22Rv1 (cell line): Measurements from ENCODE around the gene XAGE3.

ENCODE experiments used
- ZFX ChIP-seq: fragments of 450-650 bp; IDR thresholded peaks from 2 replicates; pipeline ENCODE4 v1.6.1; 2017; ENCODE audit warnings: antibody characterized with exemption, borderline replicate concordance
- TF ChIP-seq, protein P1 (sequence below): fragments of 450-650 bp; IDR thresholded peaks from 2 replicates; pipeline ENCODE4 v1.5.1; 2017; ENCODE audit warnings: mild to moderate bottlenecking

DNA sequence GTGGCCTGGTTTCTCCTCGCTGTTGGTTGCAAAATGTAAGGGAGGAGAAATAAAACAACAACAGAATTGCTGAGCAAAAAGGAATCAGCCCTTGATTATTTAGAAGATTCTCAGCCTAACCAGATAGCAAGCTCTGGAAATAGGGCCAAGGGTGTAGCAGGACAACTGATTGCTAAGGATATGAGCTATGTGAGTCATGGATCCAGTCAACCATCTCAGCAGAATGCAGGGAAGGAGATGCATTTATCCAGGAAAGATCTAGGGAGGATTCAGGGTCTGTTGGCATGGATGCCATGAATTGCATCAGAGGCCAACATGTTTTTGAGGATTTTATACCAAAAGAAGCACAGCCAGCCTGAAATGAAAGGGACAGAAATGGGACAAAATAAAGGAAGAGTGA, 2.2 kb upstream of the XAGE3 start:
- TF ChIP-seq, protein P1, sequence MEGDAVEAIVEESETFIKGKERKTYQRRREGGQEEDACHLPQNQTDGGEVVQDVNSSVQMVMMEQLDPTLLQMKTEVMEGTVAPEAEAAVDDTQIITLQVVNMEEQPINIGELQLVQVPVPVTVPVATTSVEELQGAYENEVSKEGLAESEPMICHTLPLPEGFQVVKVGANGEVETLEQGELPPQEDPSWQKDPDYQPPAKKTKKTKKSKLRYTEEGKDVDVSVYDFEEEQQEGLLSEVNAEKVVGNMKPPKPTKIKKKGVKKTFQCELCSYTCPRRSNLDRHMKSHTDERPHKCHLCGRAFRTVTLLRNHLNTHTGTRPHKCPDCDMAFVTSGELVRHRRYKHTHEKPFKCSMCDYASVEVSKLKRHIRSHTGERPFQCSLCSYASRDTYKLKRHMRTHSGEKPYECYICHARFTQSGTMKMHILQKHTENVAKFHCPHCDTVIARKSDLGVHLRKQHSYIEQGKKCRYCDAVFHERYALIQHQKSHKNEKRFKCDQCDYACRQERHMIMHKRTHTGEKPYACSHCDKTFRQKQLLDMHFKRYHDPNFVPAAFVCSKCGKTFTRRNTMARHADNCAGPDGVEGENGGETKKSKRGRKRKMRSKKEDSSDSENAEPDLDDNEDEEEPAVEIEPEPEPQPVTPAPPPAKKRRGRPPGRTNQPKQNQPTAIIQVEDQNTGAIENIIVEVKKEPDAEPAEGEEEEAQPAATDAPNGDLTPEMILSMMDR, result no peak
- TF ChIP-seq ZFX, result no peak
